ENCODE results near the gene E2F7.

DNA sequence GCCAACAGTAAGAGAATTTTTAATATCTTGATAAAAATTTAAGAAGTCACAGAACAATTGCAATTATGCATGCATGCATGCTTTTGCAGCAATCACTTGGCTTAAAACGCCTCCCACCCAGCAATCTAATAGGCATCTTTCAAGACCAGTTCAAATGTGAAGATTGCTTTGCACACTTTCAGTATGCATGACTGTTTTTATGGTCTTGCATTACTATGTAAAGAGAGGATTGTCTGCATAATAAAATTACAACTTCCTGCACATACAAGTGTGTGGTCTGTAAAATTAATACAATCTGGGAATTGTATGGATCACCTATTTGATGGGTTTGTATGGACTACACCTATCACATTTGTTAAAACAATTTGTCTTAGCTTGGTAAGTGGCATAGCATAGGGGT lies 48.8 kb downstream of the E2F7 start:
- TF ChIP-seq, protein P1, sequence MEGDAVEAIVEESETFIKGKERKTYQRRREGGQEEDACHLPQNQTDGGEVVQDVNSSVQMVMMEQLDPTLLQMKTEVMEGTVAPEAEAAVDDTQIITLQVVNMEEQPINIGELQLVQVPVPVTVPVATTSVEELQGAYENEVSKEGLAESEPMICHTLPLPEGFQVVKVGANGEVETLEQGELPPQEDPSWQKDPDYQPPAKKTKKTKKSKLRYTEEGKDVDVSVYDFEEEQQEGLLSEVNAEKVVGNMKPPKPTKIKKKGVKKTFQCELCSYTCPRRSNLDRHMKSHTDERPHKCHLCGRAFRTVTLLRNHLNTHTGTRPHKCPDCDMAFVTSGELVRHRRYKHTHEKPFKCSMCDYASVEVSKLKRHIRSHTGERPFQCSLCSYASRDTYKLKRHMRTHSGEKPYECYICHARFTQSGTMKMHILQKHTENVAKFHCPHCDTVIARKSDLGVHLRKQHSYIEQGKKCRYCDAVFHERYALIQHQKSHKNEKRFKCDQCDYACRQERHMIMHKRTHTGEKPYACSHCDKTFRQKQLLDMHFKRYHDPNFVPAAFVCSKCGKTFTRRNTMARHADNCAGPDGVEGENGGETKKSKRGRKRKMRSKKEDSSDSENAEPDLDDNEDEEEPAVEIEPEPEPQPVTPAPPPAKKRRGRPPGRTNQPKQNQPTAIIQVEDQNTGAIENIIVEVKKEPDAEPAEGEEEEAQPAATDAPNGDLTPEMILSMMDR (conservative IDR thresholded peaks at IDR 0.05; ENCODE audit: low read depth, low read length) = no peak
- TF ChIP-seq CHD1 (IDR thresholded peaks at IDR 0.05; ENCODE audit: low read depth, low read length) = no peak
- TF ChIP-seq FOS (IDR thresholded peaks at IDR 0.05; ENCODE audit: low read depth, low read length) = no peak
- TF ChIP-seq, protein P2, sequence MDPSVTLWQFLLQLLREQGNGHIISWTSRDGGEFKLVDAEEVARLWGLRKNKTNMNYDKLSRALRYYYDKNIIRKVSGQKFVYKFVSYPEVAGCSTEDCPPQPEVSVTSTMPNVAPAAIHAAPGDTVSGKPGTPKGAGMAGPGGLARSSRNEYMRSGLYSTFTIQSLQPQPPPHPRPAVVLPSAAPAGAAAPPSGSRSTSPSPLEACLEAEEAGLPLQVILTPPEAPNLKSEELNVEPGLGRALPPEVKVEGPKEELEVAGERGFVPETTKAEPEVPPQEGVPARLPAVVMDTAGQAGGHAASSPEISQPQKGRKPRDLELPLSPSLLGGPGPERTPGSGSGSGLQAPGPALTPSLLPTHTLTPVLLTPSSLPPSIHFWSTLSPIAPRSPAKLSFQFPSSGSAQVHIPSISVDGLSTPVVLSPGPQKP (IDR thresholded peaks at IDR 0.05; ENCODE audit: borderline replicate concordance, low read depth, low read length) = no peak
- TF ChIP-seq POLR2A (IDR thresholded peaks at IDR 0.05; ENCODE audit: low read depth, low read length) = no peak

Data from IMR-90 (cell line).